ENCODE results near the gene AGGF1.

DNA sequence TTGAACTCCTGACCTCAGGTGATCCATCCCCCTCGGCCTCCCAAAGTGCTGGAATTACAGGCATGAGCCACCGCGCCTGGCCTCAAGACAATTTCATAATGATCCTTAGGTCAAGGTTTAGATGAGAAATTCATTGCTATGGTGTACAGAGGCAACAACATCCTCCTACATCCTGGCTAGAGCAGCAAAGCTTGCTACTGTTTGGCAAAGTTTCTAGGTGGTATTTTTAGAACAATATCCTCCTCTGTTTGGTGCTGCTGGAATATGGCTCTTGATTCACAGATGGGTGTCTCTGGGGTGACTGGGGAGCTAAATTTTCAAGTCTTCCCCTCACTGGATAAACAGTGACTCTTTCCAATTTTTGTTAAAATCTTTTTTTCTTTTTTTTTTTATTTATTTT, 46.7 kb upstream of the AGGF1 start:
- TF ChIP-seq POLR2AphosphoS5 (IDR thresholded peaks at IDR 0.05) (no peak), POLR2A (IDR thresholded peaks at IDR 0.05) (no peak), EP300 (IDR thresholded peaks at IDR 0.05) (no peak)
- TF ChIP-seq, protein P1, sequence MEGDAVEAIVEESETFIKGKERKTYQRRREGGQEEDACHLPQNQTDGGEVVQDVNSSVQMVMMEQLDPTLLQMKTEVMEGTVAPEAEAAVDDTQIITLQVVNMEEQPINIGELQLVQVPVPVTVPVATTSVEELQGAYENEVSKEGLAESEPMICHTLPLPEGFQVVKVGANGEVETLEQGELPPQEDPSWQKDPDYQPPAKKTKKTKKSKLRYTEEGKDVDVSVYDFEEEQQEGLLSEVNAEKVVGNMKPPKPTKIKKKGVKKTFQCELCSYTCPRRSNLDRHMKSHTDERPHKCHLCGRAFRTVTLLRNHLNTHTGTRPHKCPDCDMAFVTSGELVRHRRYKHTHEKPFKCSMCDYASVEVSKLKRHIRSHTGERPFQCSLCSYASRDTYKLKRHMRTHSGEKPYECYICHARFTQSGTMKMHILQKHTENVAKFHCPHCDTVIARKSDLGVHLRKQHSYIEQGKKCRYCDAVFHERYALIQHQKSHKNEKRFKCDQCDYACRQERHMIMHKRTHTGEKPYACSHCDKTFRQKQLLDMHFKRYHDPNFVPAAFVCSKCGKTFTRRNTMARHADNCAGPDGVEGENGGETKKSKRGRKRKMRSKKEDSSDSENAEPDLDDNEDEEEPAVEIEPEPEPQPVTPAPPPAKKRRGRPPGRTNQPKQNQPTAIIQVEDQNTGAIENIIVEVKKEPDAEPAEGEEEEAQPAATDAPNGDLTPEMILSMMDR (IDR thresholded peaks at IDR 0.05), result no peak
